Suprapubic skin (tissue), 4 donors: ENCODE results near the gene ZNF608.

Source experiments
- EP300 ChIP-seq: sonication (generic); formaldehyde crosslinking; IDR thresholded peaks from one replicate; pipeline ENCODE4 v1.6.1; 2017; ENCODE audit warnings: antibody characterized with exemption
- POLR2A ChIP-seq, 2 donors: fragments of 450-650 bp; IDR thresholded peaks; one replicate each; pipeline ENCODE4 v1.6.1; 2017; ENCODE audit warnings: antibody characterized with exemption in 2 of 2, mild to moderate bottlenecking in 2 of 2, moderate library complexity in 2 of 2
- POLR2AphosphoS5 ChIP-seq, 3 donors: sonication (generic); formaldehyde crosslinking; IDR thresholded peaks; one replicate each; pipeline ENCODE4 v1.6.1; 2017; ENCODE audit warnings: antibody characterized with exemption in 3 of 3
- TF ChIP-seq, protein P1 (sequence below), 2 donors: fragments of 200-600 bp in 1 of 2; fragments of 450-650 bp in 1 of 2; sonication (generic) in 1 of 2; IDR thresholded peaks; one replicate each; pipeline ENCODE4 v1.5.1; 2016 to 2019; ENCODE audit warnings: antibody characterized with exemption in 2 of 2, mild to moderate bottlenecking in 1 of 2, moderate library complexity in 1 of 2

DNA sequence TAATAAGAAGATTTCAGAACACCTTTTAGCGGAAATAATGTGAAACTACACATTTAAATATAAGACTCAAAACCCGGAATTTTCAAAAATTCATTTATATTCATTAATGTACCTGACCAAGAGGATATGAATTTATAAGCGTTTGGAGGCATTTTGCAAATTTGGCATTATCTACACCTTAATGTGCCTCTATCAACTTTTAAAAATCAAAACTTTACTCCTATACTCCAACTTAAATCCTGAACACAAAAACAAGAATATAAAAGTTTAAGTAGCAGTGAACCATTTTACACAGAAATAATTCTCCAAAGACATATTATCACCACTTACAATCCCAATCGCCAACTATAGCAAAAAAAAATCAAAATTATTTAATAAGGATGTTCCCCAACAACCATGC is 3.9 kb downstream of the ZNF608 start:
- TF ChIP-seq POLR2A (IDR thresholded peaks at IDR 0.05) = no peak
- TF ChIP-seq, protein P1, sequence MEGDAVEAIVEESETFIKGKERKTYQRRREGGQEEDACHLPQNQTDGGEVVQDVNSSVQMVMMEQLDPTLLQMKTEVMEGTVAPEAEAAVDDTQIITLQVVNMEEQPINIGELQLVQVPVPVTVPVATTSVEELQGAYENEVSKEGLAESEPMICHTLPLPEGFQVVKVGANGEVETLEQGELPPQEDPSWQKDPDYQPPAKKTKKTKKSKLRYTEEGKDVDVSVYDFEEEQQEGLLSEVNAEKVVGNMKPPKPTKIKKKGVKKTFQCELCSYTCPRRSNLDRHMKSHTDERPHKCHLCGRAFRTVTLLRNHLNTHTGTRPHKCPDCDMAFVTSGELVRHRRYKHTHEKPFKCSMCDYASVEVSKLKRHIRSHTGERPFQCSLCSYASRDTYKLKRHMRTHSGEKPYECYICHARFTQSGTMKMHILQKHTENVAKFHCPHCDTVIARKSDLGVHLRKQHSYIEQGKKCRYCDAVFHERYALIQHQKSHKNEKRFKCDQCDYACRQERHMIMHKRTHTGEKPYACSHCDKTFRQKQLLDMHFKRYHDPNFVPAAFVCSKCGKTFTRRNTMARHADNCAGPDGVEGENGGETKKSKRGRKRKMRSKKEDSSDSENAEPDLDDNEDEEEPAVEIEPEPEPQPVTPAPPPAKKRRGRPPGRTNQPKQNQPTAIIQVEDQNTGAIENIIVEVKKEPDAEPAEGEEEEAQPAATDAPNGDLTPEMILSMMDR (IDR thresholded peaks at IDR 0.05) = no peak
- TF ChIP-seq EP300 = no peak
- no peak for TF ChIP-seq POLR2AphosphoS5 (IDR thresholded peaks at IDR 0.05)
